NCI-H510A treated with DMSO at 0.1 percent for 48 hours (cell line): ENCODE data around the gene PILRA.
"Not testable (repeated sequence)": the region's sequence is repeated elsewhere in the genome, so short reads cannot be mapped to it uniquely, and the experiment has no call there.

Experiments
- DNase-seq: peaks from one replicate; lab custom pipeline; 2025; lab: John Stamatoyannopoulos, UW

Gene PILRA

GRCh38 chr7:100358027-100358856 is 15.0 kb upstream of the PILRA start, which contains the start of gene PILRB:
Gene PILRB (plus strand): TSS chr7:100358117. CDS start chr7:100358303, 186 bp downstream.
- DNase-seq: no peak

- DNase-seq: no peak
These were observed 14.5 kb upstream of the PILRA start for GRCh38 chr7:100358857-100359212.

- no peak for DNase-seq
These were observed 13.0 kb upstream of the PILRA start for GRCh38 chr7:100360135-100360854.

GRCh38 chr7:100363098-100363497 is 10.2 kb upstream of the PILRA start:
- no peak for DNase-seq

GRCh38 chr7:100363797-100364196 is 9.5 kb upstream of the PILRA start:
- not testable (repeated sequence) for DNase-seq

- no peak for DNase-seq
These were observed 8.8 kb upstream of the PILRA start for GRCh38 chr7:100364480-100364879.

GRCh38 chr7:100365998-100366367 is 7.3 kb upstream of the PILRA start:
- not testable (repeated sequence) for DNase-seq

GRCh38 chr7:100366411-100367250 is 6.7 kb upstream of the PILRA start:
- DNase-seq: no peak

GRCh38 chr7:100367251-100367620 is 6.1 kb upstream of the PILRA start:
- DNase-seq: no peak

GRCh38 chr7:100367676-100368613 is 5.3 kb upstream of the PILRA start:
- no peak for DNase-seq

- no peak for DNase-seq
These were observed 4.2 kb upstream of the PILRA start for GRCh38 chr7:100369105-100369504.

GRCh38 chr7:100370303-100370702 is 3.0 kb upstream of the PILRA start:
- DNase-seq: no peak

GRCh38 chr7:100370746-100371145 is 2.5 kb upstream of the PILRA start:
- no peak for DNase-seq

GRCh38 chr7:100371561-100372171 is 1.6 kb upstream of the PILRA start:
- DNase-seq: no peak

- DNase-seq: no peak
These were observed 1.0 kb upstream of the PILRA start for GRCh38 chr7:100372256-100372655.

GRCh38 chr7:100372694-100373093 is 593 bp upstream of the PILRA start:
- no peak for DNase-seq

GRCh38 chr7:100373870-100374598 is 747 bp downstream of the PILRA start:
- DNase-seq: not testable (repeated sequence)

- no peak for DNase-seq
These were observed 1.3 kb downstream of the PILRA start for GRCh38 chr7:100374601-100375000.

- no peak for DNase-seq
These were observed 2.8 kb downstream of the PILRA start for GRCh38 chr7:100376066-100376465.

- no peak for DNase-seq
These were observed 4.9 kb downstream of the PILRA start for GRCh38 chr7:100378114-100378755.
